Stimulated activated CD4-positive, alpha-beta T cell treated with anti-CD3 and anti-CD28 coated beads, Interleukin-1b, Interleukin-23, amount 100 ng/mL, for 4 hours (primary cell): ENCODE measurements around the gene CRTC2.

Experiments used
- DNase-seq, 2 donors: peaks; one replicate each; pipeline ENCODE4 v3.0.0-alpha.2; 2020; ENCODE audit warnings: low read depth in 2 of 2

The CRTC2 gene

GRCh38 chr1:153976819-153977249, 18.4 kb upstream of the CRTC2 start:
- DNase-seq, result no peak

DNA sequence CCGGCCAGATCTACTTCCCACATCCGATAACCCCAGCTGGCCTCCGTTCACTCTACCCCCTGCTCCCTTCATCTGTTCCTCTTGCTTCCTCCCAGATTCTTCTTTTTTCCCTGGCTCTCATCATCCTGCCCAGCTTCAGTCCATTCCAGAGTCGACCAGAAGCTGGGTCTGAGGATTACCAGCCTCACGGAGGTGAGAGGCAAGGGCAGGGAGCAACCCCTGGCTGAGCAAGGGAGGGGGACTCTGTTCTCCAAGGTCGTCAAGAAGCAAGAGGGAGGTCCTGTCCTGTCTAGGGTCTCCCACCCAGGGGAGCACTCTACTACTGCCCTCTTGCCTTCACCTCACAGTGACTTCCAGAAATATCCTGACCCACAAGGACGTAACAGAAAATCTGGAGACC, 15.1 kb upstream of the CRTC2 start:
- DNase-seq, result no peak

GRCh38 chr1:153973071-153973470, 14.7 kb upstream of the CRTC2 start:
- DNase-seq, result no peak

- DNase-seq, result no peak
These were observed 11.9 kb upstream of the CRTC2 start for GRCh38 chr1:153970346-153970745.

DNA sequence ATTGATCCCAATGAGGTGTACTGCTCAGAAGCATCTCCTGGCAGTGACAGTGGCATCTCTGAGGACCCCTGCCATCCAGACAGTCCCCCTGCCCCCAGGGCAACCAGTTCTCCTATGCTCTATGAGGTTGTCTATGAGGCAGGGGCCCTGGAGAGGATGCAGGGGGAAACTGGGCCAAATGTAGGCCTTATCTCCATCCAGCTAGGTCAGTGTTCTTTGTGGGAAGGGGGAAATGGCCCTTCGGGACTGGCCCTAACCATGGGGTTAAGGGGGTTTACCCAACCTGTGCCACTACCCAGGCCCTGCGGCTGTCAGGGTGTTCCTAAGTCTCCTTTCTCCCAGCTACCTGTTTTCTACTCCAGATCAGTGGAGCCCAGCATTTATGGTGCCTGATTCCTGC, 10.6 kb upstream of the CRTC2 start:
- DNase-seq, result no peak

DNA sequence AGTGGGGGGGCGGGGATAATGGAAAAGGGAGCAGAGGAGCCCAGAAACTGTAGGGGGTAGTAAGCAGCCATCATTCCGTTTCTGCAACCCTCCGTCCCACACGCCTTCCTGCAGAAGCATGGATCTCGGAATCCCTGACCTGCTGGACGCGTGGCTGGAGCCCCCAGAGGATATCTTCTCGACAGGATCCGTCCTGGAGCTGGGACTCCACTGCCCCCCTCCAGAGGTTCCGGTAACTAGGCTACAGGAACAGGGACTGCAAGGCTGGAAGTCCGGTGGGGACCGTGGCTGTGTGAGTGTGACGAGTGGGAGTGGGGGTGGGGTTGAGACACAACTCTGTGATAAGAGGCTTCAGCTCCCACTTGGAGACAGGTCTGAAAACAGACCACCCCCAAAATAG, 10.0 kb upstream of the CRTC2 start:
- no peak for DNase-seq

GRCh38 chr1:153968000-153968363, 9.6 kb upstream of the CRTC2 start:
- no peak for DNase-seq

- peak; percentile 60 for DNase-seq
These were observed 8.9 kb upstream of the CRTC2 start, which contains the start of gene CREB3L4 for GRCh38 chr1:153967107-153967999. CREB3L4 (plus strand) TSS chr1:153967902; CDS start chr1:153968526, 624 bp downstream.

GRCh38 chr1:153963850-153964331, 5.5 kb upstream of the CRTC2 start:
- no peak for DNase-seq

- DNase-seq, result peak; percentile 88 to 92
These were observed 4.8 kb upstream of the CRTC2 start, which contains the start of gene SLC39A1 for GRCh38 chr1:153963030-153963849. SLC39A1 (minus strand) TSS chr1:153963537; CDS start chr1:153962715, 822 bp downstream.

DNA sequence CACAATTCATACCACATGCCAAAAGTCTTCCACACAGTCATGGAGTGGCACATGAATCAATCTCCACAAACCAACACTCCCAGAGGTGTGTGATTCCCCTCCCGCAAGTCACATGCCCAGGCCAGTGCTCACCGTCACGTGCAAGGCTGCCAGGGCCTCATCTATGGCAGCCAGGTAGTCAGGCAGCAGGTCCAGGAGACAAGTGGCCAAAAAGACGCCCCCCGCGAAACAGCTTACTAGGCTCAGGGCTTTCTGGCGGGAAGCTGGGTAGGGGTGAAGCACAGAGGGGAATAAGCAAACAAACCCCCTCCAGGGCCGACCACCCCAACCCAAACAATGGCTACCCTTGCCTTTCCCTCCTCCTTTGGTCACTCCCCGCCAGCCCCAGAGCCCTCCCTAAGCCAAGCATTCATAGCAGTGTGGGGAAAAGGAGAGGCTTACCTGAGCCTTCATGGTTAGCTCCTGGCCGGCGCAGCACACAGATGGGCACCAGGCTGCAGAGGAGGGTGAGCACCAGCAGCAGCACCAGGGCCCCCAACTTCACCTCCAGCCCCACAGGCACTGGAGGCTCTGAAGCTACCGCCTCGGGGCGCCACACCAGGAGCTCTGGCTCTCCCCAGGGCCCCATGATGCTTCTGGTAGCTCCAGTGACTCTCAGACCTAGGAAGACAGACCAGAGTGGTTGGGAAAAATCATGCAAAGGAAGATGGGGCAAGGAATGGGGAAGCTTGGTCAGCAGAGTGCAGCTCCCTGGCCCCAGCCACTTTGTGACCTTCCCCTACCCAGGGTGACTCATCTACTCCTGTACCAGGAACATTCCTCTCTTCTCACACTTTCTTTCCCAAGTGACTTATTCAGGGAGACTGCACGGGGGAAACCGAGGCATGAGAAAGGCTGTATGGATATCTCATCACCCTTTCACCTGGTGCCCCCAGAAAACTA, 3.9 kb upstream of the CRTC2 start:
- DNase-seq, result no peak

- DNase-seq, result no peak
These were observed 3.0 kb upstream of the CRTC2 start for GRCh38 chr1:153961421-153961820.

GRCh38 chr1:153960206-153960605, 1.8 kb upstream of the CRTC2 start:
- no peak for DNase-seq

DNA sequence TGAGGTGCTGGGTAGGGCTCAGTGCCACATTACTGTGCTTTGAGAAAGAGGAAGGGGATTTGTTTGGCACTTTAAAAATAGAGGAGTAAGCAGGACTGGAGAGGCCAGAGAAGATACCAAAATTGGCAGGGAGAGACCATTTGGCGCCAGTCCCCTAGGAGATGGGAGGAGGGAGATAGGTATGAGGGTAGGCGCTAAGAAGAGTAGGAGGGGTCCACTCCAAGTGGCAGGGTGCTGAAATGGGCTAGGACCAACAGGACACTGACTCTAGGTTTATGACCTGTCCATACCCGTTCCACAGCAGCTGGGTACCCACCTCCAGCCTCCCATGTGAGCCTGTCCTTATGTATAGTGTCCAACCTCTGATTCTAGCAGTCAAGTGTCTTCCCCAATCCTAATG, 1.0 kb upstream of the CRTC2 start:
- no peak for DNase-seq

DNA sequence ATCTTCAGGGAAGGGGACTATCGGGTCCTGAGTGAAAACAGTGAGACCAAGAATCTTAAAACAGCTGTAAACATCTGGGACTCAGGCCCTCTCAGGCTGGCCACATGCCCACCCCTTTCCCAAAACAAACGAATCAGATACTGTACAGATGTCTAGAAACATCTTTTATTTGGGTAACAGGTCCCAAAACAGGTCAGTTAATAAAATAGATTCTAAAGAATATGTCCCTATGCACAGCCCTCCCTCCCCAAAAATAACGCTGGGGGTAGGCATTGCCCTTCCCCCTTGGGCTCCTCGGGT, 499 bp upstream of the CRTC2 start:
- DNase-seq, result no peak

GRCh38 chr1:153957744-153958110, 685 bp downstream of the CRTC2 start:
- no peak for DNase-seq

GRCh38 chr1:153956997-153957715, 1.3 kb downstream of the CRTC2 start:
- no peak for DNase-seq

DNA sequence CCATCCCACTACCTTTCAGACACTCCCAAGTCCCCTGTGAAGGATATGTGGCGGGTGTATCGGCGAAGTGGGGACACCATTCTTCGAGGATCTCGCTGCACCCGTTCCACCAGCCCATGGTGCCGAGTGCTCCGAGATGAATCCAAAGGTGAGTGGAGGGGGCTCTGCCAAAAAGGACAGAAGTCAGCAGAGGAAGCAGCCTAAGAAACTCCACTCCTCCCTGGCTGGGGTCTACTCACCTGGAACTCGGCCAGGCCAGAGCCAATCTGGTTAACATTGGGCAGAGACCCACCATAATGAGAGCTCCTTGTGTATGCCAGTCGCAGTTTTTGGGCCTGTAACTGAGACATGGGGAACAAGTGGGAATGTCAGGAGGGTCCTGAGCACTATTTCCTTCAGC, 3.6 kb downstream of the CRTC2 start:
- DNase-seq, result no peak

GRCh38 chr1:153953859-153954365, 4.5 kb downstream of the CRTC2 start:
- DNase-seq, result no peak

DNA sequence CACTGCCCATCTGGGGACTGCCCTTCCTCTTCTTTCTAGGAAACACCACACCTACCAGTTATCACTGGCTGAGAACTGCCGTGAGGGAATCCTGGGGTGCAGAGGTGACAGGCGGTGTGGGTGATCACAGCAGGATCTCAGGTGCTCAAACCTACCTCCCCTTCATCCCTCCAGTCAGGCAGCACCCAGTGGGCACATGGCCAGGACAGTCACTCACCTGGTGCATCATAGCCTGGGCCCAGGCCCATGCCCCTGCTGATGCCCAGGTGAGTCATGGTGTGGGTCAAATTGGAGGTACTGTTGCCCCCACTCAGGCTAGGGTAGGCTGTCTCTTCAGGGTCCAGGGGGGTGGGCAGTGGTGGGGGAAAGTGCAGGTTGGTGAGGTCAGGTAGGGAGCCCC, 6.6 kb downstream of the CRTC2 start:
- no peak for DNase-seq

GRCh38 chr1:153951183-153951582, 7.2 kb downstream of the CRTC2 start:
- DNase-seq, result no peak
